Epithelial cell of esophagus (primary cell): ENCODE measurements around the gene CP.

Source experiments
- DNase-seq: peaks from one replicate; pipeline ENCODE4 v3.0.0; 2010; ENCODE audit warnings: low read depth
- H3K4me3 ChIP-seq: 2 replicates; pipeline ENCODE4 v1.5.1; 2011; ENCODE audit warnings: mild to moderate bottlenecking, low read length, control low read depth
- CTCF ChIP-seq: IDR thresholded peaks from 2 replicates; pipeline ENCODE4 v1.5.1; 2011; ENCODE audit warnings: low read depth, mild to moderate bottlenecking, low read length, control low read depth, inconsistent platforms; ENCODE audit not compliant: insufficient read depth; ENCODE audit errors: missing control alignments

The CP gene

GRCh38 chr3:149215515-149215914, 6.1 kb downstream of the CP start:
- no peak overlapping the region for H3K4me3 ChIP-seq
- no peak for DNase-seq
- no peak for TF ChIP-seq CTCF

GRCh38 chr3:149214702-149215101, 6.9 kb downstream of the CP start:
- TF ChIP-seq CTCF, result no peak
- DNase-seq, result no peak
- no peak overlapping the region for H3K4me3 ChIP-seq

GRCh38 chr3:149212386-149212785, 9.2 kb downstream of the CP start:
- H3K4me3 ChIP-seq, result no peak overlapping the region
- TF ChIP-seq CTCF, result no peak
- no peak for DNase-seq

GRCh38 chr3:149209431-149209830, 12.2 kb downstream of the CP start:
- no peak for TF ChIP-seq CTCF

GRCh38 chr3:149207475-149207874, 14.2 kb downstream of the CP start:
- no peak overlapping the region for H3K4me3 ChIP-seq
- TF ChIP-seq CTCF, result no peak
- no peak for DNase-seq

More at GRCh38 chr3:149209431-149209830, 12.2 kb downstream of the CP start:
- H3K4me3 ChIP-seq, result no peak overlapping the region
- DNase-seq, result no peak

GRCh38 chr3:149204390-149204991, 17.1 kb downstream of the CP start:
- H3K4me3 ChIP-seq, result no peak overlapping the region
- DNase-seq, result no peak
- TF ChIP-seq CTCF, result no peak

- TF ChIP-seq CTCF, result no peak
- no peak overlapping the region for H3K4me3 ChIP-seq
- DNase-seq, result no peak
These were observed 17.9 kb downstream of the CP start for GRCh38 chr3:149203758-149204157.
